ENCODE data around the gene ZNF331.

DNA sequence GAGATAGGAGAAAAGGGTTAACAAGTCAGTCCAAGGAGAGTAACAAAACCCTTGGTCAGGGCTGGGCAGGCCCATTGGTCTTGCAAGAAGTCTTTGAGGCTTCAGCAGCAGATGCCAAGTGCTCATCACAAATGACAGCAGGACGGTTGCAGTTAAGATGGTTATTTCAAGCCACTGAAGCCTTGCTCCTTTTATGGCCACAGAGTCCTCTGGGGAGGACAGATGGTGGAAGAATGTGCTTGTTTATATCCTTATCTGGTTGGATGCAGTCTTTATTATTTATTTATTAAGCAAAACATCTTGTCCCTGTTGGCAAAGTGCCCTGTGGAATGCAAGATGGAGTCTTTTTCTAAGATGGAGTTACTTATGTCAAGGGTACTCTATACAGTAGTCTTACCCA lies 19.2 kb upstream of the ZNF331 start:
- TF ChIP-seq POLR2A (IDR thresholded peaks at IDR 0.05) (no peak), POLR2AphosphoS5 (IDR thresholded peaks at IDR 0.05) (no peak), EP300 (IDR thresholded peaks at IDR 0.05) (no peak)
- TF ChIP-seq, protein P1, sequence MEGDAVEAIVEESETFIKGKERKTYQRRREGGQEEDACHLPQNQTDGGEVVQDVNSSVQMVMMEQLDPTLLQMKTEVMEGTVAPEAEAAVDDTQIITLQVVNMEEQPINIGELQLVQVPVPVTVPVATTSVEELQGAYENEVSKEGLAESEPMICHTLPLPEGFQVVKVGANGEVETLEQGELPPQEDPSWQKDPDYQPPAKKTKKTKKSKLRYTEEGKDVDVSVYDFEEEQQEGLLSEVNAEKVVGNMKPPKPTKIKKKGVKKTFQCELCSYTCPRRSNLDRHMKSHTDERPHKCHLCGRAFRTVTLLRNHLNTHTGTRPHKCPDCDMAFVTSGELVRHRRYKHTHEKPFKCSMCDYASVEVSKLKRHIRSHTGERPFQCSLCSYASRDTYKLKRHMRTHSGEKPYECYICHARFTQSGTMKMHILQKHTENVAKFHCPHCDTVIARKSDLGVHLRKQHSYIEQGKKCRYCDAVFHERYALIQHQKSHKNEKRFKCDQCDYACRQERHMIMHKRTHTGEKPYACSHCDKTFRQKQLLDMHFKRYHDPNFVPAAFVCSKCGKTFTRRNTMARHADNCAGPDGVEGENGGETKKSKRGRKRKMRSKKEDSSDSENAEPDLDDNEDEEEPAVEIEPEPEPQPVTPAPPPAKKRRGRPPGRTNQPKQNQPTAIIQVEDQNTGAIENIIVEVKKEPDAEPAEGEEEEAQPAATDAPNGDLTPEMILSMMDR (IDR thresholded peaks at IDR 0.05) = no peak

All from stomach (tissue), 4 donors.